GM15510 (cell line): ENCODE results near the gene THOC5.

ENCODE experiments used
- POLR2A ChIP-seq: IDR thresholded peaks from 3 replicates; pipeline ENCODE4 v1.6.1; 2011; ENCODE audit warnings: borderline replicate concordance; ENCODE audit not compliant: insufficient read length; ENCODE audit errors: extremely low read depth

The THOC5 gene

DNA sequence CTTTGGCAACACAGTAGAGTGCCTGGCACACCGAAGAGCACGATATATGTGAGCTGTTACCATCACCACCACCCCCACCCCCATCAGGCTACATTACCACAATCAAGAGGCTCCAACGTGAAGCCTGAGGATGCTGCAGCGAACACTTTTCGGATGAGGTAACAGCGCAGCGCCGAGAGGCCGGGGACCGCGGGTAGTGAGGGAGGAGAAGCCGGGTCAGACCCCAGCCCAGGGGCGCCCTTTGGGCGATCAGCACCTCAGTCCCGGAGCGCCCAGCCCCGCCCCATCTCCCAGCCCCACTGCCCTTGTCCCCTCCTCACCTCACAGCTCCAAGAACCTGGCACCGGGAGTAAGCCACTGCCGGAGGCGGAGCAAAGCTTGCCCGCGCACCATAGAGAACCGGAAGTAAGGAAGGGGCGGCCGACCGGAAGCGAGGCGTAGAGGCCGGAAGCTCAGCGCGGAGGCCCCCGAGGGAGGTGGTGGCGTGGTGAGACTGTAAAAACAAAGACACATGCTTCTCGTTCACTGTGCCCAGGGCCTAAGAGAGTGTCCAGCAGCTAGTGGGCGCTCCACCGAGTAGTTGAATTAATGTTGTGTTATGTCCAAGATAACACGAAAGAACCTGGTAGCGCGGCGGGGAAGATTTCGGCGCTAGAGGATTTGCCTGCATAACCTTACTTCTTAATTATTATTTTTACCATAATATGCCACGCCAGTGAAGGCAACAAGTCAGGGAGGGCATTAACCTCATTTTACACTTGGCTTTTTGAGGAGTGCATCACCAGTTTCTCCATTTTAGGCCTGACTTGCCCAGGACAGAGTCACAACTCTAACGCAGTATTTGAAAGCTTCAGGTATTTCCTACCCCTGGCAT, at the start of gene THOC5:
Gene THOC5 (minus strand): TSS at position 407 of the 874 bp plus-strand sequence. CDS start 4,610 bp downstream, outside the sequence.
- TF ChIP-seq POLR2A = peak; percentile 88

DNA sequence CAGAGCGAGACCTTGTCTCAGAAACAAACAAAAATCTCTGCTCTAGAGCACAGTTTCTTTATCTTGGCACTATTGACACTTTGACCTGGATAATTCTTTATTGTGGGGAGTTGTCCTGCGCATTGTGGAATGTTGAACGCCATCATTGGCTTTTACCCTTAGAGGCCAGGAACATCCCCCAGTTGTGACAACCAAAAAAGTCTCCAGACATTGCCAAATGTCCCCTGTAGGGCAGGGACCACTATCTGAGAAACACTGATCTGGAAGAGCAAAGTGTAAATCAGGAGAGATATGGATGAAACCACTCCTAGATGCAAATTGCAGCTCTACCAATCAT, 45.1 kb upstream of the THOC5 start:
- TF ChIP-seq POLR2A = no peak

DNA sequence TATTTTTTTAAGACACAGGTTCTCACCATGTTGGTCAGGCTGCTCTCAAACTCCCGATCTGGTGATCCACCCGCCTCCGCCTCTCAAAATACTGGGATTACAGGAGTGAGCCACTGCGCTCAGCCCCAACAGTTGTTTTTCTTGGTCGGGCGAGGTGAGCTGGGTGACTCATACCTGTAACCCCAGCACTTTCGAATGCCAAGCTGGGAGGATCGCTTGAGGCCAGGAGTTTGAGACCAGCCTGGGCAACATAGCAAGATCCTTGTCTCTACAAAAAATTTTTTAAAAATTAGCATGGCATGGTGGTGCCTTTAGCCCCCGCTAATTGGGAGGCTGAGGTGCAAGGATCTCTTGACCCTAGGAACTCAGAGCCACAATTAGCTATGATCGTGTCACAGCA, 42.9 kb upstream of the THOC5 start:
- TF ChIP-seq POLR2A = no peak

DNA sequence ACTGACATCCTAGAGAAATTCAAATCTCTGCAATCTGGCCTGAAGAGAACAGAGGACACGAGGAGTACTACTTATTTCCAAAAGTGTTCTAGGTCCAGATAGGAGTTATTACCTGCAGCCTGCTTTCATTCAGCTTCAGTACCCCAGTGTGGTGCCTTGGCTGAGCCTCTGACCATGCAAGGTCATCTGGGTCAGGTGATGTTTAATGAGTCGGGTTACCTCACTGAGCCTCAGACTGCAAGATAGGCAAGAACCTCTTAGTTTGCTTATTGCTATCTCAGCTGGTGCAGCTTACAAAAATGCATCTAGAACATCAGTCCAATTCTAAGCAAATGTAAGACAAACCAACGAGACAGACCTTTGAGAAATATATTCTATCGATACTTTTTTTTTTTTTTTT, 40.4 kb upstream of the THOC5 start:
- no peak for TF ChIP-seq POLR2A

DNA sequence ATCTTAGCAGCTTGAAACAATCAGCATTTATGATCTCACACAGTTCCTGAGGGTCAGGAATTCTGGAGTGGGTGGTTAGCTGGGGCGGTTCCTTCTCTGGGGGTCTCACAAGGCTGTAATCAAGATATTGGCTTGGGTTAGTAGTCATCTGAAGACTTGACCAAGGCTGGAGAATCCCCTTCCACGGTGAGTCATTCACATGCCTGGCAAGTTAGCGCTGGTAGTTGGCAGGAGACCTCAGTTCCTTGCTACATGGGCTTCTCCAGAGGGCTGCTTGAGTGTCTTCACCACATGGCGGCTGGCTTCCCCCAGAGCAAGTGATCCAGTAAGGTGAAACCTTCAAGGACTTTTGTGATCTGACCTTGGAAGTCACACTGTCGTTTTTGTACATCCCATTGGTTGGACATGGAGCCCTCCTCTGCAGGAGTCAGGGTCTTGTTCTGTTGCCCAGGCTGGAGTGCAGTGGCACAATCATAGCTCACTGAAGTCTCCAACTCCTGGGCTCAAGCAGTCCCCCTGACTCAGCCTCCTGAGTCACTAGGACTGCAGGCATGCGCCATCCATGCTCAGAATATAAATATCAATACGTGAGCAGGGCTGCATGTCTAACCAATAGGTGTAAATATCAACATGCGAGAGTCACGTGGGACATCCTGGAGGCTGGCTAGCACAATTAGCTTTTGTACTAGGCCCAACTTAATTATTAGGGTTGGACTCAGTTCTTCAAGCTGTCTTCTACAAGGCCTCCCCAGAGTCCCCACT, 34.6 kb upstream of the THOC5 start:
- TF ChIP-seq POLR2A = no peak

DNA sequence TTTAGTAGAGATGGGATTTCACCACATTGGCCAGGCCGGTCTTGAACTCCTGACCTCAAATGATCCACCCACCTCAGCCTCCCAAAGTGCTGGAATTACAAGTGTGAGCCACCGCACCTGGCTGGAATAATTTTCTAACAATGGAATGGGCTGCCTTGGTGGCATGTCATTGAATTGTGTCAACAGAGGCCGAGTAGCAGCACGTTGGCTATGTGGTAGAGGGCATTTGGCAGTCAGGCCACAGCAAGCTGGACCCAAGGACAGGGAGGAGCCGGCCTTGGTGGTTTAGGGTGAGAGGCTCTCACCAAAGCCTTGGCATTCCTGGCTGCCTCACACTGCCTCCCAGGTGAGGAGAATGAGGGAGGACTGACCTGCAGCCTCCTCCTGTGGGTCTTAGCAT, 31.4 kb upstream of the THOC5 start:
- TF ChIP-seq POLR2A = no peak

DNA sequence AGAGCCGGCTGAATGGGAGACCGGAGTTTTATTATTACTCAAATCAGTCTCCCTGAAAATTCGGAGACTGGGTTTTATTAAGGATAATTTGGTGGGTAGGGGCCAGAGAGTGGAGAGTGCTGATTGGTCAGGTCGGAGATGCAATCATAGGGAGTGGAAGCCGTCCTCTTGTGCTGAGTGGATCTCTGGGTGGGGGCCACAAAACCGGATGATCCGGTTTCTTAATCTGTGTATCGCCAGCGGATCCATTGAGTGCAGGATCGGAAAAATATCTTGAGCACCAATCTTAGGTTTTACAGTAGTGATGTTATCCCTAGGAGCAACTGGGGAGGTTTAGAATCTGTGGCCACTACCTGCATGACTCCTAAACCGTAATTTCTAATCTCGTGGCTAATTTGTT, 28.2 kb upstream of the THOC5 start:
- no peak for TF ChIP-seq POLR2A

DNA sequence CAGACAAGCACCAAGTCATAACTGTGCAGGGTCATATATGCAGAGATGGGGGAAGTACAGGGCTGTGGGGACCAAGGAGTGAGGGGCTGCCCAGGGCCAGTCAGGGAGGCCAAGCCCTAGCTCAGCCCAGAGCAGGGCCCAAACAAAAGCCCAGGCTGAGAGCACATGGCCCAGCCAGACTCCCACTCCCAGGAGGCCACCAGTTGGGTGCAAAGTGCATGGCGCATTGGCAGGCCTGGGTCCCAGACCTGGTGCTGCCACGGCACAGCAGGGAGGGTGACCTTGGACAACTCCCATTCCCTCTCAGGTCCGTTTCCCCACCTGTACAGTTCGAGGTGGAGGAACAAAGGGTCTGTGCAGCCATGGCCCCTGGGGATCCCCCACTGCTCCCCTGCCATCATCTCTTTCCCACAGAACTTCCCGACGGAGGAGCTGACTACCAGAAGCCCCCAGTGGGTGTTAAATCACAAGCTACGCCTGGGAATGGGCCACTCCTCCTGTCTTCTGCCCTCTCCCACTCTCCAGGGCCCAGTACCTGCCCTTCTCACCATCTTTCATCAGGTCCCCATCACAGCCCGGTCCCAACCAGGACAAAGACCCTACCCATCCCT, 26.7 kb upstream of the THOC5 start:
- no peak for TF ChIP-seq POLR2A

DNA sequence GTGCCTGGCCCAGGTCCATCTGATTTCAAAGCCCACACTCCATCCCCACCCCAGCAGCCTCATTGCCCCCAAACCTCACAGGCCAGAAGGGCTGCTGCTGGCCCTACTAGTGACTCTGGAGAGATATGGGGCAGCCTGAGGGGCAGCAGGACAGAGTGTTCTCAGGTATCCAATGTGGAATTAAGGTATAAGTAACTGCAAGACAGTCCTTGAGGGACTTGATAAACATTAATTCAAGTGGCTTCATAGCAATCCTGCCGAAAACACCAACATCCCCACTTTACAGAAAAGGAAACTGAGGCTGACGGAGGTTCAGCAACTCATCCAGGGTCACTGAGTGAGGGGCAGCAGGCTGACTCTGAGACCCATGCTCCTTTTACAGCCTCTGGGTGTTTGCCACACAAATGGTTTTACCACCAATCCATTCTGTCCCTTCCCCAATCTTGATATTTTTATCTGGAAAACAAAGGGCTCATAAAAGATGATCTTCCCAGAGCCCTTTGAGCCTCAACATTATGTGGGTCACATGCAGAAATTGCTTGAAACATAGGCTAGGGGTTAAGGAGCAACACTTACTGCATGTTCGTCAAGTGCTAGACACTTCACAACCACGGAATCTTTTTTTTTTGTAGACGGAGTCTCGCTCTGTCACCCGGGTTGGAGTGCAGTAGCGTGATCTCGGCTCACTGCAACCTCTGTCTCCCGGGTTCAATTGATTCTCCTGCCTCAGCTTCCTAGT, 25.1 kb upstream of the THOC5 start:
- TF ChIP-seq POLR2A = no peak

DNA sequence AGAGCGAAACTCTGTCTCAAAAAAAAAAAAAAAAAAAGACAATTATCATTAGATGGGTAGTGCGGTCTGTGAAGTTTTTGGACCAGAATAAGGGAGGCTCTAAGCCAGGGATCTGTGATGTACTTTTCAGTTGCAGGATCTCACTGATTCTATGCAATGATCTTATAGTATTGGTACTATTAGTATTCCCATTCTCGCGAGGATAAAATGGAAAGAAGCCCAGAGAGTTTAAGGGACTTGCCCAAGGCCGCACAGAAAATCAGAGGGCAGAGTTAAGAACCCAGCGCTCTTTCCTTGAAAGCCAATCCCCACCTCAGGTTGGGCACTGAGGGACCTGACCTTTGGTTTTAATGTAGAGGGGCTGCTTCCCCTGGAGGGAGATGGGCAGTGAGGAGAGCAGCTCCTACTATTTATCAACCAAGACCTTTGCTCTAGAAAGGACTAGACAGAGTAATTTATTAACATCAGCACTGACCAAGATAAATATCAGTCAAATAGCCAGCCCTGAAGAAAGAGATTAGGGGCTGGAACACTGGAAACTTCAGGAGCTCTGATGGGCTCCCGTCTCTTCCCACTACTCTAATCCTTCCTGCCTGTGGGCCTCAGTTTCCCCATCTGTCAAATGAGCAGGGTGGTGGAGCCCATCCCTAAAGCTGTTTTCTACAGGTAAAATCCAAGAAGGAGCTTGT, 21.3 kb upstream of the THOC5 start:
- TF ChIP-seq POLR2A = no peak

DNA sequence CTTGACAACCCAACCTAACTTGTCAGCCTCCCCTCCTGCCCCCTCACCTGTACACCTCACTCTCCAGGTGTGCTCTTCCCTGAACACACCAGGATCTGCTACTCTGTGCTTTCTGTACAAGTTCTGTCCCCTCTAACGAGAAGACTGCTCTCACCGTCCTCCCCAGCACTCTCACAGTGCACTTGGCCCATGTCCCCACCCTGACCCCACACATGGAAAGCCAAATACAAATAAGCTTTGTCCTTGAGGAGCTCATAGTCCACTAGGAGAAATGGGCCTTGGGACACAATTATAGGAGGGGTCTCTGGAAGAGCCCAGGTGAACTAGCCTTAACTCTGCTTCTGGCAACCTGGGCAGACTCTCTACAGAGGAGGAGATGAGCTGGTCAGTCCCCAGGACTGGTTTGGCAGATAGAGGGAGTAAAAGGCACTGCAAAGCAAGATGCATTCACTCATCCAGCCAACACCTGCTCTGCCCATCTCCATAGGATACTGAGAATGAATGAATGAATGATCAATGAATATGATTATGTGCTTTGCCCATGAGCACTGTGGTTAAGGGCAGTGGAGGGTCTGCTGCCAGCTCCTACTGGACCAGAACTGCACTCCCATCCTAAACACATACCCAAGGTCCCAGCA, 17.5 kb upstream of the THOC5 start:
- no peak for TF ChIP-seq POLR2A

DNA sequence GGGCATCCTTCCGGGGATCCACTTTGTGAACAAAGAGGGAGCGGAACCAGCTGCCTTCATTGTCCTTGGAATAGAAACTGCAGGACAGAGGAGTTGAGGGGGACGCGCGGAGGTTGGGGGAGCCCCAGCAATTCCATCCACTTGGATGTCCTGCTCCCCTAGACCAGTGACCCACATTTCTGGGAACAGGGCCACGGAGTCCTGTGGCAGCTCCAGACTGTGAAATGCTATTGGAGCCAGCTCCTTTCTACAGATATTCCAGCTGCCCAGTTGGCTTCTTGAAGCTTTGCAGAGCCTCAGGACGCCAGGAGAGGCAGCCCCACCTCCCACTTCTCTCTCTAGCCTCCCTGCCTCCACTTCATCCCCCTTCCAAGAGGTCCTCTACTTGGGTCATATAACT, 16.9 kb upstream of the THOC5 start:
- TF ChIP-seq POLR2A = no peak

DNA sequence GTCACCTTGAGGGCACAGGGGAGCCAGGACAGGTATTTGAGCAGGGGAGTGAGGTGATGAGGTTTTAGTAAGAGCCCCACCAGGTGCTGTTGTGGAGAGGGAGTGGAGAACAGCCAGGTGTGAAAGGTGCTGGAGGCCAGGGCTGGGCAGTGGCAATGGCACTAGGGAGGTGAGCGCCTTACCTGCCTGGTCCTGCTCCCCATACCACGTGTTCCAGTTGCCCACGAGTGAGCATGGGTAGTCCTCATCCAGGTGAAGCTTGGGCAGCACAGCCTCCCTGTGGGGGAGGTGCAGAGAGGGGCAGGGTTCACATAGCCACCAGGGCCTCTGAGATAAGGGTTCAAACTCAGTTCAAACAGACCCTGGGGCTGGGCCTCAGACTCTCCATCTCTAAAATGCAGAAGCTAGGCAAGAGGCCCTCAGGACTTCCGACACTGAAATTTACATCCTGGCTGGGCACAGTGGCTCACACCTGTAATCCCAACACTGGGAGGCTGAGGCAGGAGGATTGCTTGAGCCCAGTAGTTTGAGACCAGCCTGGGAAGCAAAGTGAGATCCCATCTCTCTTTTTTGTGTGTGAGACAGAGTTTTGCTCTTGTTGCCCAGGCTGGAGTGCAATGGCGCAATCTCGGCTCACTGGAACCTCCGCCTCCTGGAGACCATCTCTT, 15.6 kb upstream of the THOC5 start:
- no peak for TF ChIP-seq POLR2A
